Panc1 (cell line): ENCODE results near the gene KTN1. TPM values are rescaled to one million over a fixed set of nuclear protein-coding genes. Genes with fewer than 3 reads are reported as not detected.

ENCODE experiments used
- ATAC-seq: fragments of 200-7000 bp; cut with Tn5 transposase; 2 replicates; pipeline ENCODE4 v1.9.1; 2020; ENCODE audit warnings: mild to moderate bottlenecking, moderate library complexity
- BruUV-seq: library from RNA; stranded (reverse); fragments of 400-500 nt; replicated peaks from 2 replicates; lab custom pipeline; 2021; lab: Mats Ljungman, UMichigan
- CTCF ChIA-PET: fragments of 300-600 bp; sonication (Branson Sonifier 250); formaldehyde crosslinking; loops from one replicate; lab custom pipeline; 2022; ENCODE audit warnings: antibody characterized with exemption; lab: Charles Lee
- POLR2A ChIA-PET: fragments of 300-600 bp; sonication (Branson Sonifier 250); formaldehyde crosslinking; loops from one replicate; lab custom pipeline; 2022; ENCODE audit warnings: antibody characterized with exemption; lab: Charles Lee
- DNase-seq: peaks from one replicate; pipeline ENCODE4 v3.0.0-alpha.2; 2010; ENCODE audit warnings: low read depth, low spot score
- H3K27ac ChIP-seq: 2 replicates; pipeline ENCODE4 v1.5.1; 2011; ENCODE audit warnings: mild to moderate bottlenecking, low read length, inconsistent platforms
- H3K27me3 ChIP-seq: fragments of 200-500 bp; sonication (Bioruptor generic); 2 replicates; pipeline ENCODE4 v1.6.0; 2014; ENCODE audit warnings: low read length, inconsistent platforms; ENCODE audit not compliant: control insufficient read depth, insufficient read depth
- H3K36me3 ChIP-seq: fragments of 200-500 bp; sonication (Bioruptor generic); 2 replicates; pipeline ENCODE4 v1.5.1; 2014; ENCODE audit warnings: inconsistent platforms, mild to moderate bottlenecking, low read length, moderate library complexity; ENCODE audit not compliant: control insufficient read depth, insufficient read depth
- H3K4me1 ChIP-seq: 2 replicates; pipeline ENCODE4 v1.5.1; 2011; ENCODE audit warnings: inconsistent platforms, mild to moderate bottlenecking, low read length, moderate library complexity; ENCODE audit not compliant: control insufficient read depth, insufficient read depth
- H3K4me3 ChIP-seq, 2 experiments: 2 replicates each; pipeline ENCODE4 v1.5.1; 2011 to 2012; ENCODE audit warnings: low read depth in 2 of 2, low read length in 2 of 2, mild to moderate bottlenecking in 2 of 2, inconsistent platforms in 1 of 2, moderate library complexity in 1 of 2
- H3K9me3 ChIP-seq: fragments of 200-500 bp; sonication (Bioruptor generic); 2 replicates; pipeline ENCODE4 v1.5.1; 2014; ENCODE audit warnings: low read depth, mild to moderate bottlenecking, inconsistent platforms, low read length, moderate library complexity; ENCODE audit not compliant: control insufficient read depth, insufficient read depth
- POLR2AphosphoS5 ChIP-seq: IDR thresholded peaks from 2 replicates; pipeline ENCODE4 v1.6.1; 2012; ENCODE audit warnings: mild to moderate bottlenecking, low read depth, low read length, moderate library complexity
- SIN3A ChIP-seq: IDR thresholded peaks from 2 replicates; pipeline ENCODE4 v1.6.1; 2012; ENCODE audit warnings: low read depth, mild to moderate bottlenecking, low read length, moderate library complexity, borderline replicate concordance; ENCODE audit not compliant: insufficient read depth
- TCF7L2 ChIP-seq: IDR thresholded peaks from 2 replicates; pipeline ENCODE4 v1.6.1; 2011; ENCODE audit warnings: mild to moderate bottlenecking, low read depth, low read length, inconsistent platforms
- in situ Hi-C: cut with HindIII; loops from 2 replicates; pipeline ENCODE4 v1.10.0; 2016; ENCODE audit warnings: low sequenced_read_pairs, low pct_unique_long_range_greater_than_20kb
- intact Hi-C: fragments of 100-400 bp; cut with micrococcal nuclease; formaldehyde crosslinking; loops from one replicate; pipeline ENCODE4 v1.10.0; 2022; ENCODE audit not compliant: unreplicated experiment
- total RNA-seq: library from RNA; stranded (reverse); gene quantifications from one replicate; pipeline ENCODE4 v1.2.1, GENCODE V29; 2021; ENCODE audit not compliant: unreplicated experiment
- TF ChIP-seq, protein P1 (sequence below): fragments of 450-650 bp; IDR thresholded peaks from 2 replicates; pipeline ENCODE4 v1.5.1; 2017; ENCODE audit warnings: mild to moderate bottlenecking
- TF ChIP-seq, protein P2 (sequence below), 2 experiments: IDR thresholded peaks; 2 replicates each; pipeline ENCODE4 v1.6.1; 2011 to 2012; ENCODE audit warnings: low read depth in 2 of 2, control low read depth in 1 of 2, low read length in 1 of 2, mild to moderate bottlenecking in 1 of 2, moderate library complexity in 1 of 2; ENCODE audit not compliant: insufficient read depth in 1 of 2

KTN1 gene
- total RNA-seq, 1 experiment from 2014 or later = 310 TPM

DNA sequence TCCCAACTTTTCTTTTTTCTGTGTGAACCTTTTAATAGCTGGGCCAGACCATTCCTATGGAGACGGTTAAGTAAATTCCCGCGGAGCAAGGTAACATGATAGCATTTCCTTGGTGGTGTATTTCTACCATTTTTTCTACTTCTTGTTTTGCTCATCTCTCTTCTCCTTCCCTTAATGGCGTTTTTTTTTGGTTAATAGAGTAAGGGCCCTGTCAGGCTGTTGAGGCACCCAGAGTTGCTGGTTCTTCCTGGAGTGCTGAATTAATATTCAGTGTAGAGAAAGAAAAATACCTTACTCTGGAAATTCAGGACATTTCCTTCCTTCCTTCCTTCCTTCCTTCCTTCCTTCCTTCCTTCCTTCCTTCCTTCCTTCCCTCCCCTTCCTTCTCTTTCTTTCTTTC lies 137.6 kb downstream of the KTN1 start:
- in situ Hi-C loops = no loop called here
- no peaks in the 10 kb centered on the region for H3K4me1 ChIP-seq
- no peak overlapping the region for H3K4me3 ChIP-seq
- H3K9me3 ChIP-seq = no peaks in the 10 kb centered on the region
- POLR2A ChIA-PET = no interaction called here
- no peaks in the 10 kb centered on the region for H3K27me3 ChIP-seq
- BruUV-seq = no TSS peak
- no peak for ATAC-seq
- TF ChIP-seq, protein P1, sequence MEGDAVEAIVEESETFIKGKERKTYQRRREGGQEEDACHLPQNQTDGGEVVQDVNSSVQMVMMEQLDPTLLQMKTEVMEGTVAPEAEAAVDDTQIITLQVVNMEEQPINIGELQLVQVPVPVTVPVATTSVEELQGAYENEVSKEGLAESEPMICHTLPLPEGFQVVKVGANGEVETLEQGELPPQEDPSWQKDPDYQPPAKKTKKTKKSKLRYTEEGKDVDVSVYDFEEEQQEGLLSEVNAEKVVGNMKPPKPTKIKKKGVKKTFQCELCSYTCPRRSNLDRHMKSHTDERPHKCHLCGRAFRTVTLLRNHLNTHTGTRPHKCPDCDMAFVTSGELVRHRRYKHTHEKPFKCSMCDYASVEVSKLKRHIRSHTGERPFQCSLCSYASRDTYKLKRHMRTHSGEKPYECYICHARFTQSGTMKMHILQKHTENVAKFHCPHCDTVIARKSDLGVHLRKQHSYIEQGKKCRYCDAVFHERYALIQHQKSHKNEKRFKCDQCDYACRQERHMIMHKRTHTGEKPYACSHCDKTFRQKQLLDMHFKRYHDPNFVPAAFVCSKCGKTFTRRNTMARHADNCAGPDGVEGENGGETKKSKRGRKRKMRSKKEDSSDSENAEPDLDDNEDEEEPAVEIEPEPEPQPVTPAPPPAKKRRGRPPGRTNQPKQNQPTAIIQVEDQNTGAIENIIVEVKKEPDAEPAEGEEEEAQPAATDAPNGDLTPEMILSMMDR = no peak
- TF ChIP-seq, protein P2, sequence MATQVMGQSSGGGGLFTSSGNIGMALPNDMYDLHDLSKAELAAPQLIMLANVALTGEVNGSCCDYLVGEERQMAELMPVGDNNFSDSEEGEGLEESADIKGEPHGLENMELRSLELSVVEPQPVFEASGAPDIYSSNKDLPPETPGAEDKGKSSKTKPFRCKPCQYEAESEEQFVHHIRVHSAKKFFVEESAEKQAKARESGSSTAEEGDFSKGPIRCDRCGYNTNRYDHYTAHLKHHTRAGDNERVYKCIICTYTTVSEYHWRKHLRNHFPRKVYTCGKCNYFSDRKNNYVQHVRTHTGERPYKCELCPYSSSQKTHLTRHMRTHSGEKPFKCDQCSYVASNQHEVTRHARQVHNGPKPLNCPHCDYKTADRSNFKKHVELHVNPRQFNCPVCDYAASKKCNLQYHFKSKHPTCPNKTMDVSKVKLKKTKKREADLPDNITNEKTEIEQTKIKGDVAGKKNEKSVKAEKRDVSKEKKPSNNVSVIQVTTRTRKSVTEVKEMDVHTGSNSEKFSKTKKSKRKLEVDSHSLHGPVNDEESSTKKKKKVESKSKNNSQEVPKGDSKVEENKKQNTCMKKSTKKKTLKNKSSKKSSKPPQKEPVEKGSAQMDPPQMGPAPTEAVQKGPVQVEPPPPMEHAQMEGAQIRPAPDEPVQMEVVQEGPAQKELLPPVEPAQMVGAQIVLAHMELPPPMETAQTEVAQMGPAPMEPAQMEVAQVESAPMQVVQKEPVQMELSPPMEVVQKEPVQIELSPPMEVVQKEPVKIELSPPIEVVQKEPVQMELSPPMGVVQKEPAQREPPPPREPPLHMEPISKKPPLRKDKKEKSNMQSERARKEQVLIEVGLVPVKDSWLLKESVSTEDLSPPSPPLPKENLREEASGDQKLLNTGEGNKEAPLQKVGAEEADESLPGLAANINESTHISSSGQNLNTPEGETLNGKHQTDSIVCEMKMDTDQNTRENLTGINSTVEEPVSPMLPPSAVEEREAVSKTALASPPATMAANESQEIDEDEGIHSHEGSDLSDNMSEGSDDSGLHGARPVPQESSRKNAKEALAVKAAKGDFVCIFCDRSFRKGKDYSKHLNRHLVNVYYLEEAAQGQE (IDR thresholded peaks at IDR 0.05; ENCODE audit: insufficient read depth in 1 of 2, low read depth in 2 of 2, low read length in 1 of 2) = no peak
- TF ChIP-seq POLR2AphosphoS5 (no peak), TCF7L2 (no peak), SIN3A (no peak)
- intact Hi-C loops = no loop called here
- no peak overlapping the region for H3K27ac ChIP-seq
- CTCF ChIA-PET = no interaction called here
- DNase-seq = no peak
- no peaks in the 10 kb centered on the region for H3K36me3 ChIP-seq

DNA sequence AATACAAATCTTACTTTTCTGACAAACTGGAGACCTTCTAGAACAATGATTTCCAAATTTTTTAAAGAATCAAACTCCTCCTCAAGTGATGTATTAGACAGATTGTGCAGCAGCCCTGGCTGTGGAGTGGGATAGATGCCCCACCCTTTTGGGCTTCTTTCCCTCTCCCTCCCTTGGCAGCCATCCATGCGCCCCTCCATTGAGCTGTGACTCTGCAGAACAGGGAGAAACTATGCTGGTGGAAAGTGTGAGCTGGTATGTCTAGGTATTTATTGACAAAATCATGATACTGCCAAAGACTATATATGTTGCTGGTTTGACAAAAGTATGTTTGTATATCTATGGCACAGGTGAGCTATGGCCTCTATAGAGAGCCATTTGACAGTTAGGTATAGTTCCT lies 138.5 kb downstream of the KTN1 start:
- H3K27ac ChIP-seq = no peak overlapping the region
- POLR2A ChIA-PET = no interaction called here
- H3K36me3 ChIP-seq = no peaks in the 10 kb centered on the region
- in situ Hi-C loops (no loop called here), intact Hi-C loops (no loop called here)
- TF ChIP-seq POLR2AphosphoS5 (no peak), TCF7L2 (no peak), SIN3A (no peak)
- TF ChIP-seq, protein P1 = no peak
- TF ChIP-seq, protein P2 (IDR thresholded peaks at IDR 0.05; ENCODE audit: insufficient read depth in 1 of 2, low read depth in 2 of 2, low read length in 1 of 2) = no peak
- DNase-seq = no peak
- BruUV-seq = no TSS peak
- no peaks in the 10 kb centered on the region for H3K27me3 ChIP-seq
- H3K9me3 ChIP-seq = no peaks in the 10 kb centered on the region
- no peaks in the 10 kb centered on the region for H3K4me1 ChIP-seq
- H3K4me3 ChIP-seq = no peak overlapping the region
- CTCF ChIA-PET = no interaction called here
- ATAC-seq = no peak
